Measurements from ENCODE around the gene USP40.

Gene USP40

DNA sequence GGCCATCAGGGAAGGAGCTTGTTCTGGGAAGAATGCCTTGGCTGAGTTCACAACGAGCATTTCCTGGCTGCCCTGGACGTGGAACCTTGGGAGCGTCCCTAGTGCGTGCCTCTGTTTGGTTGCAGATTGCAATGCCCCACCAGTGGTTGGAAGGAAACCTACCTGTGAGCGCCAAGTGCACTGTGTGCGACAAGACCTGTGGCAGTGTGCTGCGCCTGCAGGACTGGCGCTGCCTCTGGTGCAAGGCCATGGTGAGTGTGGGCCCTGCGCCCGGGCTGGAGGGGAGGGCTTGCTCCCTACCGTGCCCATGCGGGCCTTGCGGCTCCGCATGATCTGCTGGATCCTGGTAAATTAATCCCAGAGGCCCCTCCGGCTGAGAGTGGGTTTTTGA is 130.4 kb downstream of the USP40 start:
- no peak overlapping the region for H3K4me3 ChIP-seq (ENCODE audit: low read depth, low read length)
- DNase-seq (ENCODE audit: low read depth), result no peak
- TF ChIP-seq, protein P1, sequence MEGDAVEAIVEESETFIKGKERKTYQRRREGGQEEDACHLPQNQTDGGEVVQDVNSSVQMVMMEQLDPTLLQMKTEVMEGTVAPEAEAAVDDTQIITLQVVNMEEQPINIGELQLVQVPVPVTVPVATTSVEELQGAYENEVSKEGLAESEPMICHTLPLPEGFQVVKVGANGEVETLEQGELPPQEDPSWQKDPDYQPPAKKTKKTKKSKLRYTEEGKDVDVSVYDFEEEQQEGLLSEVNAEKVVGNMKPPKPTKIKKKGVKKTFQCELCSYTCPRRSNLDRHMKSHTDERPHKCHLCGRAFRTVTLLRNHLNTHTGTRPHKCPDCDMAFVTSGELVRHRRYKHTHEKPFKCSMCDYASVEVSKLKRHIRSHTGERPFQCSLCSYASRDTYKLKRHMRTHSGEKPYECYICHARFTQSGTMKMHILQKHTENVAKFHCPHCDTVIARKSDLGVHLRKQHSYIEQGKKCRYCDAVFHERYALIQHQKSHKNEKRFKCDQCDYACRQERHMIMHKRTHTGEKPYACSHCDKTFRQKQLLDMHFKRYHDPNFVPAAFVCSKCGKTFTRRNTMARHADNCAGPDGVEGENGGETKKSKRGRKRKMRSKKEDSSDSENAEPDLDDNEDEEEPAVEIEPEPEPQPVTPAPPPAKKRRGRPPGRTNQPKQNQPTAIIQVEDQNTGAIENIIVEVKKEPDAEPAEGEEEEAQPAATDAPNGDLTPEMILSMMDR (IDR thresholded peaks at IDR 0.05; ENCODE audit: control insufficient read depth, extremely low read depth, insufficient read depth), result no peak

DNA sequence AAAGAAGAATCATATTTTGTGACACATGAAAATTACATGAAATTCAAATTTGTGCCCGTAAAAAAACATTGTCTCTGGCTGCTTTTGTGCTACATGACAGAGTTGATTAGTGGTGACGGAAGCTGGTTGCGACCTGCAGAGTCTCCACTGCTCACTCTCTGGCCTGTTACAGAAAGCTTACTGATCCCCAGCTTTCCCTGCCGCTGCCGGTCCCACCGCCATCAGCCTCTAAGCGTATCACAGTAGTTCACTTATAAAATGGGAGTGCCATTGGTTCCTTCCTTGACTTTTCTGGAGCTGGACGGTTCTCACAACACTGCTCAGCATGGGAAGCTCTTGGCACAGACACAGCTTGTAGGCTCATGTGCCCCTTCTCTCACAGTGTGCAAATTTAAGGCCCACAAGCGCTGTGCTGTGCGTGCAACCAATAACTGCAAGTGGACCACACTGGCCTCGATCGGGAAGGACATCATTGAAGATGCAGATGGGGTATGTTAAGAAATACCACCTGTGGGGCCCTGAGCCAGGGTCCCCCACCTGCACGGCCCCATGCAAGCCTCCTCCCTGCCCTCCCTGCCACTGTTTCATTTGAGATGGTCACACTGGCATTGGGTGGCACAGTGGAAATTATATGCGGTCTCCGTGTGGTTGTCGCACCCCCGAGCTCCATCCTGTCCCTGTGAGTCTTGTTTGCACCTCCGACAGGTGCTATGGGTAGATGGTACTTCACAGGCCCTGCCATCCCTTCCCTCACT is 131.0 kb downstream of the USP40 start:
- DNase-seq (ENCODE audit: low read depth), result no peak
- no peak overlapping the region for H3K4me3 ChIP-seq (ENCODE audit: low read depth, low read length)
- TF ChIP-seq, protein P1 (IDR thresholded peaks at IDR 0.05; ENCODE audit: control insufficient read depth, extremely low read depth, insufficient read depth), result no peak

DNA sequence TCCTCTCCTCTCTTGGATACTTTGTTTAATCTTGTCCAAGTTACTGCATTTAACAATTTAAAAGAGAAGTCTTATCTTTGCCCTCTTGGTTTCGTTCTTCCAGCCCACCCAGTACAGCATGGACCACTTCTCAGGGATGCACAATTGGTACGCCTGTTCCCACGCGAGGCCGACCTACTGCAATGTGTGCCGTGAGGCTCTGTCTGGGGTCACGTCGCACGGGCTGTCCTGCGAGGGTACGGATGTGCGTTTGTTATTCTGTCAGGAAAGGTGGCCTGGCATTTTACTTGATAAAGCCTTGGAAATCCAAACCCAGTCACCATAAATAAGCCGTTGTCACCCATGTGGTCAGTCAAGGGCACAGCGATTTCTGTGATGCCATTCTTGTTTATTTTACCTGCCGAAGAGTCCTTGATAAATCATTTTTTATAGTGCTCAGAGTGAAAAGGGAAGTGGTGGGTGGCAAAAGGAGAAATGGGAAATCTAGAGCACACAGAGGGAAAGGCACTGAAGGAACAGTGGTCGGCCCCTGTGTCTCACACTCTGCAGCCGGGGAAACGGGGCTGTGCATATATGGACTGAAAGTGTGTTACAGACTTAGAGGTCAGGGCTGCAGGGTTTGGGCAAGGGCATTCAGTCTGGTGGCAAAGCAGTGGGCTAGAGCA is 131.8 kb downstream of the USP40 start:
- DNase-seq (ENCODE audit: low read depth), result no peak
- H3K4me3 ChIP-seq (ENCODE audit: low read depth, low read length), result no peak overlapping the region
- TF ChIP-seq, protein P1 (IDR thresholded peaks at IDR 0.05; ENCODE audit: control insufficient read depth, extremely low read depth, insufficient read depth), result no peak

DNA sequence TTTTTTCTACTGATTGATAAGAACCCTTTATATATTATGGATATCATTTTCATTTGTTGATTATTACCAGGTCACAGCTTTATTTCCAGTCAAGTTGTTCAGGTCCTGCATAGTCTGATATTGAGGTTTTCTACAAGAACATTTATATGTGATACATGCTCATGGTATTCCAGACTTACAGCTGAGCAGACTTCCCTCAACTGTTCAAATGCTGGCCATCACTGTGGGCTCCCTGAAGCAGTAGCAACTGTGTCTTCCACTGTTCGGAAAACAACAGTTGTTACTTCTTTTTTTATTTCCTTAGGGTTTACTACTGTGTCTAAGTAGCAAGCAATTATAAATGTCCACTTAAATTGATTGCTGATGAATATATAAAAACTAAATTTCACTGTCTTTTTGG is 132.8 kb downstream of the USP40 start:
- TF ChIP-seq, protein P1 (IDR thresholded peaks at IDR 0.05; ENCODE audit: control insufficient read depth, extremely low read depth, insufficient read depth), result no peak
- DNase-seq (ENCODE audit: low read depth), result no peak
- no peak overlapping the region for H3K4me3 ChIP-seq (ENCODE audit: low read depth, low read length)

DNA sequence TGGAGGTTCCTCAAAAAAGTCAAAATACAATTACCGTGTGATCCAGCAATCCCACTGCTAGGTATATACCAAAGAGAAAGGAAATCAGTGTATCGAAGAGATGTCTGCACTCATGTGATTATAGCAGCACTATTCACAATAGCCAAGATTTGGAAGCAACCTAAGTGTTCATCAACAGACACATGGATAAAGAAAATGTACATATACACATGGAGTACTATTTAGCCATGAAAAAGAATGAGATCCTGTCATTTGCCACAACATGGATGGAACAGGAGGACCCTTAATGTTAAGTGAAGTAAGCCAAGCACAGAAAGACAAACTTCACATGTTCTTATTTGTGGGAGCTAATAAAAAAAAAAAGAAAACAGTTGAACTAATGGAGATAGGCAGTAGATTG is 133.6 kb downstream of the USP40 start:
- H3K4me3 ChIP-seq (ENCODE audit: low read depth, low read length), result no peak overlapping the region
- DNase-seq (ENCODE audit: low read depth), result no peak
- TF ChIP-seq, protein P1 (IDR thresholded peaks at IDR 0.05; ENCODE audit: control insufficient read depth, extremely low read depth, insufficient read depth), result no peak

DNA sequence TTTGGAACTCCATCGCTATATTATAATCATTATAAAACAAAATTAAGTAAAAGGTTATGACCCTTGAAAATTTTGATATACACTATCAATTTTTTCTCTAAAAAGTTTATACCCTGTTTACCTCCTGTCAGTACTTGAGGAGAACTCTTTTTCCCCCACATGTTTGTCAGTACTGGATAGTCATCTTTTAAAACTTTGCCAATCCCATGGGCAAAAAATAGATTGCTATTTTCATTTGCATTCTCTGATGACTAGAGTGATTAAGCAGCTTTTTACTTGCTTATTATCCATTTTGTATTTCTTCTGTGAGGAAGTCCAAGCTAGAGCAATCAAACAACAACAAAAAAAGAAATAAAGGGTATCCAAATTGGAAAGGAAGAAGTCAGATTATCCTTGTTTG is 135.9 kb downstream of the USP40 start:
- no peak for DNase-seq (ENCODE audit: low read depth)
- TF ChIP-seq, protein P1 (IDR thresholded peaks at IDR 0.05; ENCODE audit: control insufficient read depth, extremely low read depth, insufficient read depth), result no peak
- no peak overlapping the region for H3K4me3 ChIP-seq (ENCODE audit: low read depth, low read length)

Measured in LNCaP clone FGC (cell line).